Upper lobe of left lung (tissue), 4 donors: ENCODE results near the gene SLC2A10.

ENCODE experiments used
- CTCF ChIP-seq, 6 experiments: fragments of 450-650 bp in 4 of 6; fragments of 200-600 bp in 2 of 6; sonication (generic) in 2 of 6; IDR thresholded peaks; one replicate each; pipeline ENCODE4 v1.5.1; 2016 to 2019; ENCODE audit warnings: antibody characterized with exemption in 6 of 6
- EP300 ChIP-seq, 4 donors: sonication (generic); formaldehyde crosslinking; IDR thresholded peaks; one replicate each; pipeline ENCODE4 v1.5.1; 2017; ENCODE audit warnings: antibody characterized with exemption in 4 of 4, control low read depth in 2 of 4
- POLR2A ChIP-seq, 4 donors: fragments of 450-650 bp; IDR thresholded peaks; one replicate each; pipeline ENCODE4 v1.5.1; 2016 to 2017; ENCODE audit warnings: antibody characterized with exemption in 4 of 4, mild to moderate bottlenecking in 2 of 4
- POLR2AphosphoS5 ChIP-seq, 2 donors: sonication (generic); formaldehyde crosslinking; IDR thresholded peaks; one replicate each; pipeline ENCODE4 v1.5.1; 2017; ENCODE audit warnings: antibody characterized with exemption in 2 of 2

GRCh38 chr20:46761566-46761965 is 52.1 kb downstream of the SLC2A10 start:
- TF ChIP-seq CTCF (IDR thresholded peaks at IDR 0.05) (no peak), POLR2AphosphoS5 (IDR thresholded peaks at IDR 0.05) (no peak), POLR2A (IDR thresholded peaks at IDR 0.05) (no peak), EP300 (IDR thresholded peaks at IDR 0.05) (no peak)
